ENCODE data around the gene RAD54L.
"Not testable (repeated sequence)": the region's sequence is repeated elsewhere in the genome, so short reads cannot be mapped to it uniquely, and the experiment has no call there.

The RAD54L gene

GRCh38 chr1:46325285-46326076 is 77.9 kb downstream of the RAD54L start:
- not testable (repeated sequence) for DNase-seq
